HPDE6-E6E7 (cell line): ENCODE measurements around the gene REC8.
A peak's percentile ranks its signal among the peaks of the same experiment; 100 is the strongest.

Experiments
- DNase-seq: peaks from one replicate; pipeline ENCODE4 v3.0.0; 2011; ENCODE audit warnings: missing footprints; ENCODE audit errors: extremely low spot score

The REC8 gene

GRCh38 chr14:24159777-24160498, 11.9 kb upstream of the REC8 start:
- no peak for DNase-seq

- no peak for DNase-seq
Measured at GRCh38 chr14:24160499-24160849, 11.4 kb upstream of the REC8 start.

- DNase-seq, result peak; percentile 94
Measured at GRCh38 chr14:24160850-24161804, 10.8 kb upstream of the REC8 start, which contains the start of gene IRF9. Gene IRF9, plus strand, starts transcription at chr14:24161265. Its CDS starts 880 bp downstream, at chr14:24162145.

GRCh38 chr14:24162093-24162492, 9.8 kb upstream of the REC8 start:
- no peak for DNase-seq

- DNase-seq, result no peak
Measured at GRCh38 chr14:24164518-24164991, 7.3 kb upstream of the REC8 start.

- DNase-seq, result no peak
Measured at GRCh38 chr14:24165785-24166184, 6.1 kb upstream of the REC8 start.

GRCh38 chr14:24167469-24168114, 4.3 kb upstream of the REC8 start:
- DNase-seq, result no peak

- no peak for DNase-seq
Measured at GRCh38 chr14:24172261-24172860, 481 bp downstream of the REC8 start.

GRCh38 chr14:24172871-24173281, 996 bp downstream of the REC8 start:
- no peak for DNase-seq

- no peak for DNase-seq
Measured at GRCh38 chr14:24176599-24176998, 4.7 kb downstream of the REC8 start.

GRCh38 chr14:24177041-24177825, 5.4 kb downstream of the REC8 start:
- no peak for DNase-seq

GRCh38 chr14:24177891-24178290, 6.0 kb downstream of the REC8 start:
- no peak for DNase-seq

- no peak for DNase-seq
Measured at GRCh38 chr14:24178399-24179178, 6.7 kb downstream of the REC8 start.

GRCh38 chr14:24179294-24179960, 7.5 kb downstream of the REC8 start:
- no peak for DNase-seq

- no peak for DNase-seq
Measured at GRCh38 chr14:24179961-24180796, 8.3 kb downstream of the REC8 start.

- DNase-seq, result no peak
Measured at GRCh38 chr14:24181371-24182077, 9.6 kb downstream of the REC8 start.

- no peak for DNase-seq
Measured at GRCh38 chr14:24182110-24182882, 10.4 kb downstream of the REC8 start.
